ENCODE measurements around the gene PHLDA2. TPM values are rescaled to one million over a fixed set of nuclear protein-coding genes. Genes with fewer than 3 reads are reported as not detected.

Gene PHLDA2
- total and polyA plus RNA-seq, 7 donors: 1.7 to 37.9 (median 35.4) TPM; not detected in 3

DNA sequence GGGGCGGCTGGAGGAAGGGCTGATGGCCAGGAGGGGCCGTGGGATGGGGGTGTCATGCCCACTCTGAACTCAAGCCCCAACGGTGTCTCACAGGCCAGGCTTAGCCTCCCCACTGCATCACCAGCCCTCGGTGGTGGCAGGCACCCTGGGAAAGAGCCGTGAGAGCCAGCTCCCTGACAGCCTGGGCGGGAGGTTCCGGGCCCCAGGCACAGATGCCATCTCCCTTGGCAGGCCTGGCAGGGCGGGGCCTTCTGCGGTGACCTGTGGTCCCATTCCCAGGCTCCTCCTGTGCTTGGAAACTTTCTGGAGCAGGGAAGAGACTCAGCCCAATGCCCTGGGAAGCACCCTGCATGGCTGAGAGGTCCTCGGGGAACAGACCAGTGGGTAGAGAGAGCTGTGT is 4.8 kb downstream of the PHLDA2 start:
- 15 to 72% methylated on average over 10 of the region's 10 CpGs for WGBS, 2 donors
- Histone ChIP-seq H3K36me3 (no peaks in the 10 kb centered on the region), H3K4me1 (peaks cover 0 to 18% (median 14%) of the 10 kb centered on the region in 4 donors), H3K27me3 (peaks cover 15 to 37% (median 31%) of the 10 kb centered on the region in 3 donors), H3K9me3 (no peaks in the 10 kb centered on the region), H3K4me3 (no peak overlapping the region), H3K27ac (no peak overlapping the region)
- no peak for DNase-seq
- no peak for TF ChIP-seq EP300 (IDR thresholded peaks at IDR 0.05)
- no peak for TF ChIP-seq POLR2AphosphoS5 (IDR thresholded peaks at IDR 0.05)
- no peak for TF ChIP-seq POLR2A (IDR thresholded peaks at IDR 0.05)
- TF ChIP-seq, protein P1, sequence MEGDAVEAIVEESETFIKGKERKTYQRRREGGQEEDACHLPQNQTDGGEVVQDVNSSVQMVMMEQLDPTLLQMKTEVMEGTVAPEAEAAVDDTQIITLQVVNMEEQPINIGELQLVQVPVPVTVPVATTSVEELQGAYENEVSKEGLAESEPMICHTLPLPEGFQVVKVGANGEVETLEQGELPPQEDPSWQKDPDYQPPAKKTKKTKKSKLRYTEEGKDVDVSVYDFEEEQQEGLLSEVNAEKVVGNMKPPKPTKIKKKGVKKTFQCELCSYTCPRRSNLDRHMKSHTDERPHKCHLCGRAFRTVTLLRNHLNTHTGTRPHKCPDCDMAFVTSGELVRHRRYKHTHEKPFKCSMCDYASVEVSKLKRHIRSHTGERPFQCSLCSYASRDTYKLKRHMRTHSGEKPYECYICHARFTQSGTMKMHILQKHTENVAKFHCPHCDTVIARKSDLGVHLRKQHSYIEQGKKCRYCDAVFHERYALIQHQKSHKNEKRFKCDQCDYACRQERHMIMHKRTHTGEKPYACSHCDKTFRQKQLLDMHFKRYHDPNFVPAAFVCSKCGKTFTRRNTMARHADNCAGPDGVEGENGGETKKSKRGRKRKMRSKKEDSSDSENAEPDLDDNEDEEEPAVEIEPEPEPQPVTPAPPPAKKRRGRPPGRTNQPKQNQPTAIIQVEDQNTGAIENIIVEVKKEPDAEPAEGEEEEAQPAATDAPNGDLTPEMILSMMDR (IDR thresholded peaks at IDR 0.05): no peak
- intact Hi-C loops (cut with DNase I): no loop called here

DNA sequence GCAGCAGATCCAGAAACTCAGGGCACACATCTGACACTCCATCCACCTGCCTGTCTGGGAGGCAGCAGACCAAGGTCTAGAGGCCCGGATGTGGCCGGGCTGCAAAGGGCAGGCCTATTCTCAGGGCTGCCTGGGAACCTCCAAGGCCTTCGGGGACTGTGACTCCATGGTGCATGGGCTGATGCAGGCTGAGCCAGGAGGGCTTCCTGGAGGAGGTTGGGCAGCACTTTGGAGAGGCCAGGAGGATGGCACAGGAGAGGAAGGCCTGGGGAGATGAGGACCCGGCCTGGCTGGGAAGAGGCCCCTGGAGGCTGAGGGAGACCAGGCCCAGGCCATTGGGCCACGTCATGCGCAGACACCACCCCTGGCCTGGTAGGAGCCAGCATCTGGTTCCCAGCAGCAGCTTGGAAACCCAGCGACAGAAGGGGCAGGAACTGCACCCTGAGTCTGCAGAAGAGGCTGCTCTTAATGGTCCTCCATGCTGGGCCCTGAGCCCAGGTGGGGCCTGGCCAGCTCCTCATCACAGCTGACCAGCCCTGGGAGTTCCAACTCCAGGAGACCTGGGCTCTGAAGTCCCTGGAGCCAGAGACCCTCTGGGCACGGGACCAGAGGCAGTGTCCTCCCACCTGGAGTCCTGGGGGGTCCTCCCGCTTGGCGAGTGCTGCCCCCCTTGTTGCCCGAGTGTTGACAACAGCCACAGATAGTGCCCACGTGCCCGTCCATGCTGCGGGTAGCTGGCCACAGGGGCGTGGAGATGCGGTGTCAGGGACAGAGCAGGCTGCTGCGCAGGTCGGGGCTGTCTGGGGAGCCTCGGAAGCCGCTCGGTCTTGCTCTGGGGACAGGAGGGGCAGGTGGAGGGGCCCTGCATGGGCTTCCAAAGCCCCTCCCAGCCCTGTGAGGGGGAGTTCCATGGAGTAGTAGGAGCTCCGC is 5.5 kb downstream of the PHLDA2 start:
- TF ChIP-seq EP300 (IDR thresholded peaks at IDR 0.05): no peak
- TF ChIP-seq, protein P1 (IDR thresholded peaks at IDR 0.05): no peak
- no peak for TF ChIP-seq POLR2AphosphoS5 (IDR thresholded peaks at IDR 0.05)
- no peak for TF ChIP-seq POLR2A (IDR thresholded peaks at IDR 0.05)
- WGBS, 2 donors: 51 to 86% methylated on average over 22 of the region's 22 CpGs
- peaks cover 0 to 11% (median 8%) of the 10 kb centered on the region in 4 donors for H3K4me1 ChIP-seq
- no peak overlapping the region for H3K27ac ChIP-seq
- H3K4me3 ChIP-seq: no peak overlapping the region
- H3K27me3 ChIP-seq: peaks cover 12 to 30% (median 24%) of the 10 kb centered on the region in 3 donors
- intact Hi-C loops (cut with DNase I): no loop called here
- DNase-seq: no peak
- H3K36me3 ChIP-seq: no peaks in the 10 kb centered on the region
- no peaks in the 10 kb centered on the region for H3K9me3 ChIP-seq

DNA sequence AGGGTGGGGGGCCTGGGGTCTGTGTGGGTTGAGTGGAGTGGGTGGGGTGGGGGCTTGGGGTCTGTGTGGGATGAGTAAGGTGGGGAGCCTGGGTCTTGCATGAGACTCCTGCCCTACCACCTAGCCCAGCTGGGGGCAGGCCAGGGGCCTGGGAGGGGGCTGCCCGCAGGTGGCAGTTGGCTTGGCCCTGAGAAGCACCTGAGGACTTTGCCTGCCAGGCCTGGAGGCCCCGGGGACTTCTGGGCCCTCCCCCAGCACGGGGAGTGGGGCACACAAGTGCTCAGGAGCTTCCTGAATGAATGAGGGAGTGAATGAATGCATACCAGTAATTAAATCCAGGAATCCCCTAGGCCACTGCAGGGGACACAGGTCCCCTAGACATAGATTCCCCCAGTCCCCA is 6.6 kb downstream of the PHLDA2 start:
- TF ChIP-seq, protein P1 (IDR thresholded peaks at IDR 0.05): no peak
- TF ChIP-seq EP300 (IDR thresholded peaks at IDR 0.05): no peak
- no peak for TF ChIP-seq POLR2AphosphoS5 (IDR thresholded peaks at IDR 0.05)
- TF ChIP-seq POLR2A (IDR thresholded peaks at IDR 0.05): no peak
- H3K36me3 ChIP-seq: no peaks in the 10 kb centered on the region
- WGBS, 2 donors: 35 to 77% methylated on average over 3 of the region's 3 CpGs
- H3K27me3 ChIP-seq: peaks cover 1 to 19% (median 14%) of the 10 kb centered on the region in 3 donors
- intact Hi-C loops (cut with DNase I): no loop called here
- peaks cover 0 to under 1% (median 0%) of the 10 kb centered on the region in 4 donors for H3K4me1 ChIP-seq
- H3K4me3 ChIP-seq: no peak overlapping the region
- no peaks in the 10 kb centered on the region for H3K9me3 ChIP-seq
- H3K27ac ChIP-seq: no peak overlapping the region
- no peak for DNase-seq

DNA sequence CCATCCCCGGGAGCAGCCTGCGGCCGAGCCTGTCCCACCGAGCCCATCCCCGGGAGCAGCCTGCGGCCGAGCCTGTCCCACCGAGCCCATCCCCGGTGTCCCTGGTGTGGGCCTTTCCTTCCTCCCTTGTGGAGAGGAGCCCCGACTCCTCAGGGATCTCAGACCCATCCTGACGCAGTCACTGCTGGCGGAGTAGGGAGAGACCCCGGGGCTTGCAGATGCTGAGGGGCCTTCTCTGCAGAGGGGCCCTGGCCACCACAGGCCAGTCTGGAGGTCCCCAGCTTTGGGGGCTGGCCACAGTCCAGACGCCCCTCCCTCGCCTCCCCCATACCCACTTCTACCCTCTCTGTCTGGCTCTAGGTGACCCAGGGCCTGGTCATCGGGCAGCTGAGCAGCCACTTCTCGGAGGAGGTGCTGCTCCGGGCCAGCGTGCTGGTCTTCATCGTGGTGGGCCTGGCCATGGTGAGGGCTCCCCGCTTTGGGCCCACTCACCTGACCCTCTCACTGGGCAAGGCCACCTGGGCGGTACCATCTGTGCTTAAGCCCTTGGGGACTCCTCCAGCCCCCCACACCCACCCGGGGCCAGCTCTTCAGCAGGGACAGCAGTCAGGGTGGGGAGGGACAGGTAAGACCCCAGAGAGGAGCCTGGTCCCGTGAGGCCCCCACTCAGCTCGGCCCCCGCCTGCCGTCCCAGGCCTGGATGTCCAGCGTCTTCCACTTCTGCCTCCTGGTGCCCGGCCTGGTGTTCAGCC is 7.3 kb downstream of the PHLDA2 start:
- intact Hi-C loops (cut with DNase I): no loop called here
- 90 to 92% methylated on average over 28 to 29 of the region's 29 CpGs for WGBS, 2 donors
- DNase-seq: no peak
- Histone ChIP-seq H3K36me3 (no peaks in the 10 kb centered on the region), H3K4me1 (no peaks in the 10 kb centered on the region), H3K27me3 (peaks cover 0 to 12% (median 6%) of the 10 kb centered on the region in 3 donors), H3K9me3 (no peaks in the 10 kb centered on the region), H3K27ac (no peak overlapping the region), H3K4me3 (no peak overlapping the region)
- no peak for TF ChIP-seq EP300 (IDR thresholded peaks at IDR 0.05)
- no peak for TF ChIP-seq POLR2A (IDR thresholded peaks at IDR 0.05)
- TF ChIP-seq, protein P1 (IDR thresholded peaks at IDR 0.05): no peak
